H9 (cell line): Measurements from ENCODE around the gene GTPBP4. TPM values are rescaled to one million over a fixed set of nuclear protein-coding genes. Genes with fewer than 3 reads are reported as not detected.

Experiments used
- DNase-seq: peaks from one replicate; pipeline ENCODE4 v3.0.0-alpha.2; 2017
- H2AFZ ChIP-seq: one replicate; pipeline ENCODE4 v1.6.1; 2013; ENCODE audit warnings: mild to moderate bottlenecking, low read length, control low read depth, moderate library complexity
- H2AK5ac ChIP-seq: 2 replicates; pipeline ENCODE4 v1.6.1; 2013; ENCODE audit warnings: low read length, control low read depth, mixed read lengths; ENCODE audit not compliant: insufficient read length
- H2BK120ac ChIP-seq: one replicate; pipeline ENCODE4 v1.6.1; 2013; ENCODE audit warnings: low read depth, mild to moderate bottlenecking, low read length, control low read depth, inconsistent platforms; ENCODE audit not compliant: poor library complexity, severe bottlenecking
- H2BK12ac ChIP-seq: 2 replicates; pipeline ENCODE4 v1.6.1; 2013; ENCODE audit warnings: low read length, control low read depth, mixed read lengths, low read depth; ENCODE audit not compliant: insufficient read length
- H2BK15ac ChIP-seq: 2 replicates; pipeline ENCODE4 v1.6.1; 2013; ENCODE audit warnings: low read depth, low read length, control low read depth
- H2BK20ac ChIP-seq: one replicate; pipeline ENCODE4 v1.6.1; 2013; ENCODE audit warnings: low read depth, mild to moderate bottlenecking, low read length, control low read depth, inconsistent platforms; ENCODE audit not compliant: poor library complexity, severe bottlenecking
- H2BK5ac ChIP-seq: 2 replicates; pipeline ENCODE4 v1.6.1; 2013; ENCODE audit warnings: low read length, control low read depth, mixed read lengths; ENCODE audit not compliant: insufficient read length
- H3K14ac ChIP-seq: 2 replicates; pipeline ENCODE4 v1.6.1; 2013; ENCODE audit warnings: low read length, control low read depth; ENCODE audit not compliant: insufficient read depth
- H3K18ac ChIP-seq: 2 replicates; pipeline ENCODE4 v1.6.1; 2013; ENCODE audit warnings: low read depth, mild to moderate bottlenecking, mixed read lengths, low read length, control low read depth; ENCODE audit not compliant: insufficient read length
- H3K23ac ChIP-seq: 2 replicates; pipeline ENCODE4 v1.6.1; 2013; ENCODE audit warnings: low read length, control low read depth, mixed read lengths, low read depth; ENCODE audit not compliant: insufficient read length
- H3K23me2 ChIP-seq: 2 replicates; pipeline ENCODE4 v1.6.1; 2013; ENCODE audit warnings: low read depth, mild to moderate bottlenecking, mixed read lengths, low read length, control low read depth; ENCODE audit not compliant: insufficient read length, poor library complexity, severe bottlenecking
- H3K27ac ChIP-seq: 2 replicates; pipeline ENCODE4 v1.5.1; 2013; ENCODE audit warnings: low read length, control low read depth, mixed read lengths, low read depth; ENCODE audit not compliant: insufficient read length
- H3K27me3 ChIP-seq: 2 replicates; pipeline ENCODE4 v1.6.1; 2013; ENCODE audit warnings: low read length, control low read depth, inconsistent platforms; ENCODE audit not compliant: insufficient read depth
- H3K4ac ChIP-seq: 2 replicates; pipeline ENCODE4 v1.6.1; 2013; ENCODE audit warnings: low read depth, mild to moderate bottlenecking, control low read depth, inconsistent platforms, low read length, moderate library complexity
- H3K4me1 ChIP-seq: 2 replicates; pipeline ENCODE4 v1.6.1; 2013; ENCODE audit warnings: low read length, control low read depth, inconsistent platforms; ENCODE audit not compliant: insufficient read depth
- H3K4me2 ChIP-seq: 2 replicates; pipeline ENCODE4 v1.6.1; 2013; ENCODE audit warnings: low read length, control low read depth, mixed read lengths; ENCODE audit not compliant: insufficient read length, insufficient read depth
- H3K56ac ChIP-seq: 2 replicates; pipeline ENCODE4 v1.6.1; 2013; ENCODE audit warnings: low read depth, mild to moderate bottlenecking, mixed read lengths, low read length, control low read depth; ENCODE audit not compliant: insufficient read length
- H3K79me1 ChIP-seq: 2 replicates; pipeline ENCODE4 v1.6.1; 2013; ENCODE audit warnings: low read depth, mild to moderate bottlenecking, moderate library complexity, low read length, control low read depth, inconsistent platforms; ENCODE audit not compliant: insufficient read depth, poor library complexity, severe bottlenecking
- H3K79me2 ChIP-seq: 2 replicates; pipeline ENCODE4 v1.6.1; 2013; ENCODE audit warnings: low read length, control low read depth, inconsistent platforms; ENCODE audit not compliant: insufficient read depth
- H3K9ac ChIP-seq: 2 replicates; pipeline ENCODE4 v1.6.1; 2013; ENCODE audit warnings: low read length, control low read depth, mixed read lengths; ENCODE audit not compliant: insufficient read length; ENCODE audit errors: extremely low read depth
- H3K9me3 ChIP-seq: one replicate; pipeline ENCODE4 v1.6.1; 2013; ENCODE audit warnings: low read depth, low read length, inconsistent platforms; ENCODE audit not compliant: control insufficient read depth
- H3T11ph ChIP-seq: one replicate; pipeline ENCODE4 v1.6.1; 2013; ENCODE audit warnings: mild to moderate bottlenecking, low read length, control low read depth, inconsistent platforms
- H4K20me1 ChIP-seq: one replicate; pipeline ENCODE4 v1.6.1; 2013; ENCODE audit not compliant: control insufficient read depth, insufficient read length, insufficient read depth
- H4K5ac ChIP-seq: 2 replicates; pipeline ENCODE4 v1.6.1; 2013; ENCODE audit warnings: low read depth, mild to moderate bottlenecking, mixed read lengths, low read length, control low read depth; ENCODE audit not compliant: insufficient read length
- H4K8ac ChIP-seq: replicated peaks from 2 replicates; pipeline ENCODE4 v1.6.1; 2013; ENCODE audit warnings: low read length, control low read depth, mixed read lengths, low read depth; ENCODE audit not compliant: insufficient read length
- H4K91ac ChIP-seq: 2 replicates; pipeline ENCODE4 v1.6.1; 2013; ENCODE audit warnings: low read depth, mild to moderate bottlenecking, moderate library complexity, mixed read lengths, low read length, control low read depth; ENCODE audit not compliant: insufficient read length
- H3K27ac Mint-ChIP-seq, 3 experiments: 2 replicates in 2 of 3; 3 replicates in 1 of 3; pipeline ENCODE4 v1.8.0; 2020 to 2021; ENCODE audit warnings: mixed read lengths in 3 of 3, mild to moderate bottlenecking in 1 of 3, moderate library complexity in 1 of 3
- H3K27me3 Mint-ChIP-seq: 2 replicates; pipeline ENCODE4 v1.8.0; 2021; ENCODE audit warnings: low read depth, mild to moderate bottlenecking, moderate library complexity, mixed read lengths
- H3K36me3 Mint-ChIP-seq, 3 experiments: 2 replicates in 2 of 3; 3 replicates in 1 of 3; pipeline ENCODE4 v1.8.0; 2020 to 2021; ENCODE audit warnings: low read depth in 3 of 3, mixed read lengths in 3 of 3; ENCODE audit not compliant: insufficient read depth in 1 of 3
- H3K4me1 Mint-ChIP-seq, 2 experiments: 2 replicates each; pipeline ENCODE4 v1.8.0; 2020; ENCODE audit warnings: mixed read lengths in 2 of 2
- H3K4me3 Mint-ChIP-seq, 2 experiments: 2 replicates in 1 of 2; 3 replicates in 1 of 2; pipeline ENCODE4 v1.8.0; 2020 to 2021; ENCODE audit warnings: mild to moderate bottlenecking in 2 of 2, mixed read lengths in 2 of 2, moderate library complexity in 1 of 2
- H3K9me3 Mint-ChIP-seq, 2 experiments: 2 replicates in 1 of 2; 3 replicates in 1 of 2; pipeline ENCODE4 v1.8.0; 2020; ENCODE audit warnings: mild to moderate bottlenecking in 2 of 2, mixed read lengths in 2 of 2, moderate library complexity in 1 of 2
- CTCF ChIP-seq: fragments of 200-600 bp; sonication (generic); conservative IDR thresholded peaks from 3 replicates; pipeline ENCODE4 v1.8.0; 2021; ENCODE audit warnings: antibody characterized with exemption, mild to moderate bottlenecking
- WGBS: extraction: QIAGEN DNeasy Blood & Tissue Kit; methylation state at CpG from one replicate; pipeline ENCODE4 v1.1.7; 2013; ENCODE audit warnings: missing lambda C conversion rate, low lambda C conversion rate, mixed read lengths; ENCODE audit not compliant: insufficient read length; ENCODE audit errors: extremely low coverage; 5-methylcytosine and 5-hydroxymethylcytosine counted together
- total RNA-seq: library from RNA; stranded (reverse); gene quantifications from 2 replicates; pipeline ENCODE4 v1.2.1, GENCODE V29; 2021

The GTPBP4 gene
- total RNA-seq, 1 experiment from 2014 or later, result 134 TPM

GRCh38 chr10:976316-976715 lies 11.9 kb upstream of the GTPBP4 start:
- H3T11ph ChIP-seq, result no peak overlapping the region
- whole genome bisulfite sequencing, result no CpG with 5 or more reads among the region's 22 CpGs
- no peaks in the 10 kb centered on the region for H3K79me1 ChIP-seq
- H3K4me1 Mint-ChIP-seq, result peaks cover 10 to 18% of the 10 kb centered on the region in 2 experiments
- no peak overlapping the region for H2AFZ ChIP-seq
- no peak overlapping the region for H3K23ac ChIP-seq
- H2BK5ac ChIP-seq, result no peak overlapping the region
- H2BK120ac ChIP-seq, result no peak overlapping the region
- H3K4ac ChIP-seq, result no peak overlapping the region
- H3K4me2 ChIP-seq, result no peak overlapping the region
- no peak overlapping the region for H4K91ac ChIP-seq
- H3K27ac ChIP-seq, result no peak overlapping the region
- H3K9ac ChIP-seq, result no peak overlapping the region
- no peak overlapping the region for H2BK20ac ChIP-seq
- H3K79me2 ChIP-seq, result no peaks in the 10 kb centered on the region
- H3K9me3 ChIP-seq, result peaks cover 27% of the 10 kb centered on the region
- no peak overlapping the region for H3K4me3 Mint-ChIP-seq
- H2AK5ac ChIP-seq, result no peak overlapping the region
- H3K18ac ChIP-seq, result no peak overlapping the region
- no peak for TF ChIP-seq CTCF
- no peak overlapping the region for H2BK15ac ChIP-seq
- H3K4me1 ChIP-seq, result no peaks in the 10 kb centered on the region
- H3K23me2 ChIP-seq, result no peaks in the 10 kb centered on the region
- no peak overlapping the region for H3K27ac Mint-ChIP-seq
- no peak overlapping the region for H2BK12ac ChIP-seq
- no peaks in the 10 kb centered on the region for H4K20me1 ChIP-seq
- DNase-seq, result no peak
- no peak overlapping the region for H4K8ac ChIP-seq
- H3K56ac ChIP-seq, result no peak overlapping the region
- H4K5ac ChIP-seq, result no peak overlapping the region
- peaks cover 22 to 38% (median 28%) of the 10 kb centered on the region in 3 experiments for H3K36me3 Mint-ChIP-seq
- H3K14ac ChIP-seq, result no peak overlapping the region
- no peaks in the 10 kb centered on the region for H3K27me3 ChIP-seq
- peaks cover 32 to 40% of the 10 kb centered on the region in 2 experiments for H3K9me3 Mint-ChIP-seq
- peaks cover 2% of the 10 kb centered on the region for H3K27me3 Mint-ChIP-seq
